ENCODE measurements around the gene JAGN1.
"Not testable (repeated sequence)": the region's sequence is repeated elsewhere in the genome, so short reads cannot be mapped to it uniquely, and the experiment has no call there.

JAGN1 gene

GRCh38 chr3:9867106-9867505, 23.3 kb upstream of the JAGN1 start:
- DNase-seq = no peak

- no peak for DNase-seq
Observed at GRCh38 chr3:9869955-9870354, 20.5 kb upstream of the JAGN1 start.

DNA sequence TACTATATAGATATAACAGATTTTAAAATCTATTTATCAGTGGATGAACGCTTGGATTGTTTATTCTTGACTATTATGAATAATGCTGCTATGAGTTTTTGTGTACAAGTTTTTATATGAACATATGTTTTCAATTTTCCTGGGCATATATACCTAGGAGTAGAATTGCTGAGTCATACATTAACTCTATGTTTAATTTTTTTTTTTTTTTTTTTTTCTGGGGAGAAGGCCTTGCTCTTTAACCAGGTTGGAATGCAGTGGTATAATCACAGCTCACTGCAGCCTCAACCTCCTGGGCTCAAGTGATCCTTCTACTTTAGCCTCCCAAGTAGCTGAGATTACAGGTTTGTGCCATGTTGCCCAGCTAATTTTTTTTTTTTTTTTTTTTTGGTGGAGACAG, 19.4 kb upstream of the JAGN1 start:
- peak; percentile 11 for DNase-seq

GRCh38 chr3:9872067-9872466, 18.3 kb upstream of the JAGN1 start:
- DNase-seq = not testable (repeated sequence)

- DNase-seq = peak; percentile 78
Observed at GRCh38 chr3:9875448-9875847, 15.0 kb upstream of the JAGN1 start.

DNA sequence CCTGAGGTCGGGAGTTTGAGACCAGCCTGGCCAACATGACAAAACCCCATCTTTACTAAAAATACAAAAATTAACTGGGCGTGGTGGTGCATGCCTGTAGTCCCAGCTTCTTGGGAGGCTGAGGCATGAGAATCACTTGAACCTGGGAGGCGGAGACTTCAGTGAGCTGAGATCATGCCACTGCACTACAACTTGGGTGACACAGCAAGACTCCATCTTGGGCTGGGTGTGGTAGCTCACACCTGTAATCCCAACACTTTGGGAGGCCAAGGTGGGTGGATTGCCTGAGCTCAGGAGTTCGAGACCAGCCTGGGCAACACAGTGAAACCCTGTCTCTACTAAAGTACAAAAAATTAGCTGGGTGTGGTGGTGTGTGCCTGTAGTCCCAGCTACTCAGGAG, 14.2 kb upstream of the JAGN1 start:
- DNase-seq = not testable (repeated sequence)

- DNase-seq = no peak
Observed at GRCh38 chr3:9876991-9877390, 13.4 kb upstream of the JAGN1 start.

DNA sequence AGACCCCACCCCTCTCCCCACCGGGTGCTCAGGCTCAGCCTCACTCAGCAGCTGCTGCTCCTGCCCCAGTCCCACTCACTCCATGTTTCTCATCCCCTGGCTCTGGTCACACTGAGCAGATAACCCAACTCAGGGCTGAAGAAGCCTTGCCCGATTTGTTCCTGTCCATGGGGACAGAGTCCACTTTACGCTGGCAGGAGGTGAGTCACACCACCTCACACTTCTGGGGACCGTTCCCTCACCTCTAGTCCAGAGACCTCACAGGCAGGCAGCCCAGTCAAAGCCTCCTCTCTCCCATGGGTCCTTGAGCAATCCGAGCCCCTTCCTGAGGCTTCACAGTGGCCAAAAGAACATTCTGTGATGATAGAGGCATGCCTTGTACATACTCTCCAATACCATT, 11.7 kb upstream of the JAGN1 start:
- peak; percentile 48 for DNase-seq

DNA sequence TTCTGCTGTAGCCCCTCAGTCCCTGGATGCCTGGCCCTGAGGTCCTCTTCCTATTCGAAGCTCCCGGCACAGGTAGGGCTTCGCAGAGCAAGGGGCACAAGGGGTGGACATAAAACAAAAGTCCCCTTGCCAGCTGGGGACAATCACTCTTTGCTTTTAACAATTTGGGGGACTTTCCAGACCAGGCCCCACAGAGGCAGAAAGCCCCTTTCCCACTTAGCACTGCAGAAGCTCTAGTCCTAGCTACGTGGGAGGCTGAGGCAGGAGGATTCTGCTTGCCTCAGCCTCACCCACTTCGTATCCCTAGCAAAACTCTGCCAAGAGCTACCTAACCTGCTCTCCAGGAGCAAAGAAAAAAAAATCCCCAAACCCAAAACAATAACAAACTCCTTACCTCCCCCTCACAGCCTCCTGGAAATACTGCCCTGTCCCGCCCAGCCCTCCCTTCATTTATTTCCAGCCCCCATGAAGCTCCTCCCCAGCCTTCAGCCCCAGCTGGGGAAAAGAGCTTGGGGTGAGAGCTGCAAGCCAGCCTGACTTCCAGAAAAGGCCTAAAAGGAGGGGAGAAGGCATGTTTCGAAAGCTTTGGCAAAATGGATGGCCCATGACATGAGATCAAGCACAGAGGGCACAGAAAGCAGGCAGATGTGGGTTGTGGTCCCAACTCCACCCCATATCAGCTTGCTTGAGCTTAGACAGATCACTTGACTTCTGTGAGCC, 10.4 kb upstream of the JAGN1 start, which contains the start of gene CIDEC:
TSS of gene CIDEC (minus strand) at position 424 of the 720 bp plus-strand sequence. CDS start 1,767 bp downstream, outside the sequence.
- DNase-seq = no peak

DNA sequence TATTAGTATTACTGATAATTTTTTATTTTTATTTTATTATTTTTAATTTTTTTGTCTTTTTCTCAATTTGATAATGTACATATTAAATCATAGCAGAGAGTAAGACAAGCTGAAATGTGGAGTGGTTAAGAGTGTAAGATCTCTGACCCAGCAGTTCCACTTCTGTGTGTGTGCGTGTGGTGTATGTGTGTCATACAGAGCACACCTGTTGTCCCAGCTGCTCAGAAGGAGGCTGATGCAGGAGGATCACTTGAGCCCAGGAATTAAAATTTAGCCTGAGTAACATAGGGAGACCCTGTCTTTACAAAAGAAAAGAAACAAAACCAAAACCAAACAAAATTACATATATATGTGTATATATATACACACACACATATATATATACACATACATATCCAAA, 9.0 kb upstream of the JAGN1 start:
- DNase-seq = peak; percentile 59

- no peak for DNase-seq
Observed at GRCh38 chr3:9883706-9884554, 6.5 kb upstream of the JAGN1 start.

GRCh38 chr3:9884555-9885165, 5.8 kb upstream of the JAGN1 start:
- peak; percentile 7 for DNase-seq

DNA sequence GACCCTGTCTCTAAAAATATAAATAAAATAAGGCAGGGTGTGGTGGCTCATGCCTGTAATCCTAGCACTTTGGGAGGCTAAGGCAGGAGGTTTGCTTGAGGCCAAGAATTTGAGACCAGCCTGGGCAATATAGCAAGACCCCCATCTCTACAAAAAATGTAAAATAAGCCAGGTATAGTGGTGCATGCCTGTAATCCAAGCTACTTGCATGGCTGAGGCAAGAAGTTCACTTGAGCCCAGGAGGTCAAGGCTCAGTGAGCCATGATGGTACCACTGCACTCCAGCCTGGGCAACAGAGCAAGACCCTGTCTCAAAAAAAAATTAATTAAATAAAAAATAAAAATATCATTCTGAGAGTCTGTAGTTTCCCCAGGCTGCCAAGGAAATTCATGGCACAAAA, 4.1 kb upstream of the JAGN1 start:
- no peak for DNase-seq

GRCh38 chr3:9887480-9887879, 2.9 kb upstream of the JAGN1 start:
- no peak for DNase-seq

- no peak for DNase-seq
Observed at GRCh38 chr3:9888540-9888939, 1.9 kb upstream of the JAGN1 start.

DNA sequence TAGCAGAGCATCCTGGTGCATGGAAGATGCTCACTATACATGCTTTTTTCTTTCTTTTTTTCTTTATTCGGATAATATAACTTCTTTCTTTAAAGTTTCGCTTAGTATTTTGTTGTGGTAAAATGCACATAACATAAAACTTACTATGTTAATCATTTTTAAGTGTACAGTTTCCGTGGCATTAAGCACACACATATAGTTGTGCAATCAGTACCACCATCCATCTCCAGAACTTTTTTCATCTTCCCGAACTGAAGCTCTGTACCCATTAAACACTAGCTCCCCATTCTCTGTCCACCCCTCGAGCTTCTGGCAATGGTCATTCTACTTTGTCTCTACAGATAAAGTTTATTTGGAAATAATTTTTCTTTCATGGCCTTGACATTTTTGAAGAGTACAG, 1.0 kb upstream of the JAGN1 start:
- no peak for DNase-seq

GRCh38 chr3:9891072-9891622, 737 bp downstream of the JAGN1 start:
- no peak for DNase-seq

DNA sequence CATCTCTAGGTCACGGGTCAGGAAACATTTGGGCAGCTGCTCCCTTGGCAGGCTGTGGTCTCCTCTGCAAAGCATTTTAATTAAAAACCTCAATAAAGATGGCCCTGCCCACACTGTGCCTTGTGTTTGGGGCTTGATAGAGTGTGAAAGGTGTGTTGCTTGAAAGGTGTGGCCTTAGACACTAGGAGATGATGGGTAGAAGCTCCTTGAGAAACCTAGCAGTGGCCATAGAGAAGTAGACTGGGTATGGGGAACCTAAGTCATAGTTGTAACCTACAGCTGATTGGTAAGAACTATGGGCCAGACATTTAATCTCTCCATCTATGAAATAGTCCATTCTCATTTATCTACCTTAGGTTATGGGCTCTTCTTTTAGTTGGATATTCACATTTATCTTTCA, 3.3 kb downstream of the JAGN1 start:
- no peak for DNase-seq

DNA sequence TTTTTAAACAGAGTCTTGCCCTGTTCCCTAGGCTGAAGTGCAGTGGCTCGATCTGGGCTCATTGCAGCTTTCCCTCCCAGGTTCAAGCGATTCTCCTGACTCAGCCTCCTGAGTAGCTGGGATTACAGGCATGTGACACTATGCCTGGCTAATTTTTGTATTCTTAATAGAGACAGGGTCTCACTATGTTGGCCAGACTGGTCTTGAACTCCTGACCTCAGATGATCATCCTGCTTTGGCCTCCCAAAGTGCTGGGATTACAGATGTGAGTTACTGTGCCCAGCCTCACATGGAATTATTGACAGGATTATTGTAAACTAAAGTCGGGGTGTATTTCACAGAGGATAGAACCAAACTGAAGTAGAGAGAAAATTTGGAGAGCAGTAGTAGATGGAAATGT, 5.3 kb downstream of the JAGN1 start:
- not testable (repeated sequence) for DNase-seq

DNA sequence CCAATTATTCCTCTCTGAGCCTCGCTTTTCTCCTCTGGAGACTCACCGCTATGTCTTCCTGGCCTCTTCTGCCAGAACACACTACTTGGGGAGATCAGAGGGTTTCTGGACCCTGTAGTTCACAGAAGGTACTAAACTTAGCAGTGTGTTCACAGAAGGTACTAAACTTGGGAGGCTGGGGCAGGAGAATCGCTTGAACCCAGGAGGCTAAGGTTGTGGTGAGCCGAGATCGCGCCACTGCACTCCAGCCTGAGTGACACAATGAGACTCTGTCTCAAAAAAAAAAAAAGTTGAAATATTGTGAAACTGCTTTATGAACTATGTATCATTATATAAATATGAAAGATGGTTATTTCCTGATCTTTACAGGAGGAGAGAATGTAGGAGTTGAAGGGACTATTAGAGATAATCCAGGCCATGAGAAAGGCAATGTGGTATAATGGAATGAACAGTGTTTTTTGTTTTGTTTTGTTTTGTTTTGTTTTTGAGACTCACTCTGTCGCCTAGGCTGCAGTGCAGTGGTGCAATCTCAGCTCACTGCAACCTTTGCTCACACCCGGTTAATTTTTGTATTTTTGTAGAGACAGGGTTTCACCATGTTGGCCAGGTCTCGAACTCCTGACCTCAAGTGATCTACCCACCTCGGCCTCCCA, 6.5 kb downstream of the JAGN1 start:
- DNase-seq = not testable (repeated sequence)

GRCh38 chr3:9897408-9898372, 7.3 kb downstream of the JAGN1 start:
- DNase-seq = peak; percentile 83

Measured in DMS53 (cell line).